ENCODE results near the gene ATP2A3.

- TF ChIP-seq, protein P1, sequence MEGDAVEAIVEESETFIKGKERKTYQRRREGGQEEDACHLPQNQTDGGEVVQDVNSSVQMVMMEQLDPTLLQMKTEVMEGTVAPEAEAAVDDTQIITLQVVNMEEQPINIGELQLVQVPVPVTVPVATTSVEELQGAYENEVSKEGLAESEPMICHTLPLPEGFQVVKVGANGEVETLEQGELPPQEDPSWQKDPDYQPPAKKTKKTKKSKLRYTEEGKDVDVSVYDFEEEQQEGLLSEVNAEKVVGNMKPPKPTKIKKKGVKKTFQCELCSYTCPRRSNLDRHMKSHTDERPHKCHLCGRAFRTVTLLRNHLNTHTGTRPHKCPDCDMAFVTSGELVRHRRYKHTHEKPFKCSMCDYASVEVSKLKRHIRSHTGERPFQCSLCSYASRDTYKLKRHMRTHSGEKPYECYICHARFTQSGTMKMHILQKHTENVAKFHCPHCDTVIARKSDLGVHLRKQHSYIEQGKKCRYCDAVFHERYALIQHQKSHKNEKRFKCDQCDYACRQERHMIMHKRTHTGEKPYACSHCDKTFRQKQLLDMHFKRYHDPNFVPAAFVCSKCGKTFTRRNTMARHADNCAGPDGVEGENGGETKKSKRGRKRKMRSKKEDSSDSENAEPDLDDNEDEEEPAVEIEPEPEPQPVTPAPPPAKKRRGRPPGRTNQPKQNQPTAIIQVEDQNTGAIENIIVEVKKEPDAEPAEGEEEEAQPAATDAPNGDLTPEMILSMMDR (IDR thresholded peaks at IDR 0.05), result no peak
- TF ChIP-seq POLR2A (IDR thresholded peaks at IDR 0.05), result no peak
These were observed 36.5 kb downstream of the ATP2A3 start for GRCh38 chr17:3927628-3928340.
